Endometrial microvascular endothelial cells (primary cell): Measurements from ENCODE around the gene MAML3. TPM values are rescaled to one million over a fixed set of nuclear protein-coding genes. Genes with fewer than 3 reads are reported as not detected.

Experiments
- in situ Hi-C: cut with HindIII; loops from 2 replicates; pipeline ENCODE4 v1.10.0; 2017; ENCODE audit warnings: low sequenced_read_pairs, low pct_unique_long_range_greater_than_20kb; ENCODE audit errors: inconsistent ontology term
- total RNA-seq: library from RNA; depleted of rRNA; stranded (reverse); fragments of >200 nt; gene quantifications from one replicate; pipeline ENCODE4 v1.2.3, GENCODE V29; 2015; ENCODE audit errors: inconsistent ontology term

MAML3 gene
- total RNA-seq, result 9.7 TPM

DNA sequence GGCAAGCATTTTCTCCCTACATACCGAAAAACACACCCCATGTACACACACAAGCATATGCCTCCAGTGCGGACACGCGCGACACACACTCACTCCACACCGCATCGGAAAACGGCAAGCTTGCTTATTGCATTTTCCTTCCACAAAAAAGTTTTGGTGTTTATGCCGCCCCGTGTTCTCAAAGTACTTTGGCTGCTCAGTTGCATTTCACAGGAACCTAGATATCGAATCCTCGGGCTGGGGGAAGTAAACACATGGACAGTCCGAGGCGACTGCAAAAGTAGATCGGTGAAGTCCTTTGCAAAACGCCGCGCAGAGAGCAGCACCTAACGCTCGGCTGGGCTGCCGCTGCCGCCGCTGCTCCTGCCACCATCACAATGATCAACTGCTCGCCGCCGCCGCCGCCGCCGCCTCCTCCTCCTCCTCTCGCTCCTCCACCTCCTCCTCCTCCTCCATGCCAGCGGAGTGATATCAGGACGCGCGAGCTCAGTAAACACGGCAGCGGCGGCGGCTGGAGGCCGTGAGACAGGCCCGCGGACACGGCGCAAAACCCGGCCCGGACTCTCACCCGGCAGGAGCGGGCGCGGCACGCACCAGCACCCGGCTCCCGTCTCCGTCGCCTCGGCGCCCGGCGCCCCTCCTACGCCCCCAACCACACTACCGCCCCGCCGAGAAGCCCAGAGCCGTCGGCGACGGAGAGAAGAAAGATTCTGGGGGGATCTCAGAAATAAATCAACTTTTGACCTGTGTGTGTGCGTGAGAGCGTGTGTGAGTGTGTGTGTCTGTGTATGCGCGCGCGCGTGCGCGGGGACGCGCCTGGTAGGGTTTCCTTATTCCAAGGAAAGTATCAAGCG, at the start of gene MAML3:
TSS of gene MAML3 (minus strand) at position 467 of the 854 bp plus-strand sequence. CDS start 857 bp downstream, outside the sequence.
- in situ Hi-C loops, result loop anchor here (25.0 kb wide), 1 partner anchor 267 kb away; no protein-coding TSS in a partner anchor

DNA sequence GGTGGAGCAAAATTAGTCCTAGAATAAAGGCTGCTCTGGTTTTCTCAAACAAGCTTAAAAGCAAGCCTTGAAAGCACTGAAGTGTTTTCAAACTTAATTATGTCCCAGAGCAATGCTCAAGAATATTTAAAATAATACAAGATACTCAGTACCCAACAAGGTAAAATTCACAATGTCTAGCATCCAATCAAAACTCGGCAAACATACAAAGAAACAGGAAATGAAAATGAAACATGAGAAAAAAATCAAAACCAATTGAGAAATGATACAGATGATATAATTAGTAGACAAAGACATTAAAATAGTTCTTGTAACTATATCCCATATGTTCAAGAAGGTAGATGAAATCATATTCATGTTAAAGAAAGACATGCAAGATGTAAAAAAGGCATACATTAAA, 45.0 kb upstream of the MAML3 start:
- in situ Hi-C loops, result no loop called here

DNA sequence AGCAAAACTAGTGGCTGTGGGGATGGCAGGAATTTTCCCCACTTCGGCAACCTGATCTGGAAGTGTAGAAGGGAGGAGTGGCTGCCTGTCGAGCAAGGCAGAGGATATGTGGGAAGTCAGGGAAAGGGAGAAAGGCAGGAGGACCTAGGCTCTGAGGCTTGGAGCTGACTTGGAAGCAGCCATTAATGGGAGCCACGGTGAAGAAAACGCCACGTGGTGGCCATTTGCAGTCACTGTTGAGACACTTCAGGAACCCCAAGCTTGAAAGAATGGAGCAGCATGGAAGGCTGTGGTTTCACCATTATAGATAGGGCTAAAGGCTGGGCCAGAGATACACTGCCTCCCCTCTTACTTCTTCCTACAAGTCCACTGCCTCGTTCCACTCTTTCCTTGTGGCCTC, 41.8 kb upstream of the MAML3 start:
- in situ Hi-C loops, result no loop called here

- in situ Hi-C loops, result no loop called here
Measured at GRCh38 chr4:140189805-140190204, 35.8 kb upstream of the MAML3 start.

DNA sequence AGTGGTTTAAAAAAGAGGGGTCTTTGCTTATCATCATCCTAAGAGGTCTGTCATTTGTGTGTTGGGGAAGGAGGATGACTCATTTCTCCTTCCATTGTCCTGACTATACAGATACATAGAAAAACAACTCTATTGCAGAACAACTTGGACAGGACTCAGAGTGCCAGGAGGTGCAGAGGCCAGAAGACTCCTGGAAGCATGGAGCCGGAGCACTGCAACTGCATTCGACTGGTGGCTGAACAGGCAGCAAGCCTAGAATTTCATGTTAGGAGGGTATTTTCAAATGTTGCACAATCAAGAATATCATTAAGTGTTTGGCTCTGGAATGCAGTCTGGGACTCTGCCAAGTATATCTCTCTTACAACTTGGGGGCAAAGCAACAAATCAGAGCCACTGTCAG, 35.0 kb upstream of the MAML3 start:
- in situ Hi-C loops, result no loop called here

- in situ Hi-C loops, result no loop called here
Measured at GRCh38 chr4:140187316-140187695, 33.3 kb upstream of the MAML3 start.

- in situ Hi-C loops, result no loop called here
Measured at GRCh38 chr4:140186651-140187315, 32.8 kb upstream of the MAML3 start.

GRCh38 chr4:140186082-140186438, 32.1 kb upstream of the MAML3 start:
- in situ Hi-C loops, result no loop called here

GRCh38 chr4:140185412-140186081, 31.6 kb upstream of the MAML3 start:
- in situ Hi-C loops, result no loop called here

GRCh38 chr4:140183270-140183669, 29.3 kb upstream of the MAML3 start:
- in situ Hi-C loops, result no loop called here

GRCh38 chr4:140180577-140180976, 26.6 kb upstream of the MAML3 start:
- in situ Hi-C loops, result no loop called here

GRCh38 chr4:140176735-140177134, 22.8 kb upstream of the MAML3 start:
- in situ Hi-C loops, result no loop called here

- in situ Hi-C loops, result loop anchor here (25.0 kb wide), 1 partner anchor 287 kb away; no protein-coding TSS in a partner anchor
Measured at GRCh38 chr4:140174543-140174942, 20.6 kb upstream of the MAML3 start.

- in situ Hi-C loops, result loop anchor here (25.0 kb wide), 1 partner anchor 286 kb away; no protein-coding TSS in a partner anchor
Measured at GRCh38 chr4:140172960-140173359, 19.0 kb upstream of the MAML3 start.

DNA sequence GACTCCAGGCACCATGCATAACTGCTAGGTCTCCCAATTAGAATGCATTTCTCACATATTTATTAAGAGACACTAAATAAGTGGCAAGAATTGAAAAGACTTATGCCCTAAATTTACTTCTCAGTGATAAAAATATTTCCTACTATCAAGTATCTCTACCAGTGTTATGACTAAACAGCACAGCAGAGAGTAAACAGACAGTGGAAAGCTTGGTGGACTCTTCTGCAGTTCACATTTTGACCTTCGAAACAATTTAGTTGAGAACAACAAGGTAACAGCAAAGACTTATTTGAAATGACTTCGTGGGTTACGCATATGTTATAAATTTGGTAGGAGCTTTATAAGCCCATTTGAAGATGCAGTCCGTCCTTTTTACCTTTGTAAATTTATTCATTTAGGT, 16.3 kb upstream of the MAML3 start:
- in situ Hi-C loops, result loop anchor here (25.0 kb wide), 1 partner anchor 283 kb away; no protein-coding TSS in a partner anchor

DNA sequence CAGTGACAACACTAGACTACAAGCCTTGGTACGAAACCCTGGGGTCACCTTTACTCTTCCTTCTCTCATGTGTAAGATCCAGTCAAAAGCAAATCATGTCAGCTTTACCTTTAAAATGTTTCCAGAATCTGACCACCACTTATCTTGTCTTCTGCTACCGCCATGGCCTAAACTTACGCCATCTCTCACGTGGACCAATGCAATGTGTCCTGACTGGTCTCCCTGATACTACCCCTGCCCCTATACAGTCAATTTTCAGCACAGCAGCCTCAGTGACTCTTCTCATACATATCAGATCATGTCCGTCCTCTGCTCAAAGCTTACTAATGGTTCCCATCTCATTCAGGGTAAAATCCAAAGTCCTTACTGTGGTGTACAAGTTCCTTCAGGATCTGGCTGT, 15.0 kb upstream of the MAML3 start:
- in situ Hi-C loops, result loop anchor here (10.0 to 25.0 kb wide), 2 partner anchors 86 to 282 kb away; no protein-coding TSS in a partner anchor

GRCh38 chr4:140168474-140168873, 14.5 kb upstream of the MAML3 start:
- in situ Hi-C loops, result loop anchor here (10.0 to 25.0 kb wide), 2 partner anchors 86 to 281 kb away; no protein-coding TSS in a partner anchor

GRCh38 chr4:140163029-140163810, 9.2 kb upstream of the MAML3 start:
- in situ Hi-C loops, result loop anchor here (10.0 to 25.0 kb wide), 2 partner anchors 92 to 276 kb away; no protein-coding TSS in a partner anchor
